ENCODE results near the gene ADARB2. TPM values are rescaled to one million over a fixed set of nuclear protein-coding genes. Genes with fewer than 3 reads are reported as not detected.

Gene ADARB2
- total RNA-seq, 6 experiments from 2014 or later: not detected

DNA sequence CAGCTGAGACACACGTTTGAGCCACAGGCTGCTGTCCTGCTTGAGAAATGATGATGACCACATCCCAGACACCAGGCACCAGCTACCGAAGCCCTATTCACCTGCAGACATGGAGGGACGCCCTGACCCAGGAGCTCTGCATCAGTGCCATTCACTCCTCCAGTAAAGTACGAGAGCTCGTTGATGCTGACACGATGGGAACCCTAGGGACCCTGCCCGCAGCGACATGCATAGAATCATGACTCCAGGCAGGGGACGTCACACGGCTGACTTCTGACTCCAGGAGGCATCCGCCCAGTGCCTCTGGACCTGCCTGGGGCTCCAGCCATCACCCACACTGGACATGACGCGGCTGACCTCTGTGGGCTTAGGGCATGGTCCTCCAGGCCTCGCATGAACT, 129.9 kb downstream of the ADARB2 start:
- peaks cover 48% of the 10 kb centered on the region for H3K9me3 Mint-ChIP-seq

GRCh38 chr10:1605999-1606940, 131.1 kb downstream of the ADARB2 start:
- no peak for TF ChIP-seq CTCF (IDR thresholded peaks at IDR 0.05)
- no peak for DNase-seq
- H3K9me3 Mint-ChIP-seq: peaks cover 52% of the 10 kb centered on the region
- peaks cover 2% of the 10 kb centered on the region; the same call in 1 of the 2 replicates for H3K27me3 Mint-ChIP-seq (ENCODE audit: insufficient read depth)
- no peaks in the 10 kb centered on the region for H3K4me1 Mint-ChIP-seq (ENCODE audit: low read depth)
- no peak overlapping the region for H3K27ac Mint-ChIP-seq
- no peak overlapping the region for H3K4me3 Mint-ChIP-seq
- H3K36me3 Mint-ChIP-seq (ENCODE audit: low read depth): no peaks in the 10 kb centered on the region

More for the DNA sequence above, 129.9 kb downstream of the ADARB2 start:
- no peak for TF ChIP-seq CTCF (IDR thresholded peaks at IDR 0.05)
- H3K27me3 Mint-ChIP-seq (ENCODE audit: insufficient read depth): peaks cover 3% of the 10 kb centered on the region; the same call in 1 of the 2 replicates
- DNase-seq: no peak
- H3K36me3 Mint-ChIP-seq (ENCODE audit: low read depth): no peaks in the 10 kb centered on the region
- no peaks in the 10 kb centered on the region for H3K4me1 Mint-ChIP-seq (ENCODE audit: low read depth)
- no peak overlapping the region for H3K4me3 Mint-ChIP-seq
- no peak overlapping the region for H3K27ac Mint-ChIP-seq

- peaks cover 2% of the 10 kb centered on the region; the same call in 1 of the 2 replicates for H3K27me3 Mint-ChIP-seq (ENCODE audit: insufficient read depth)
- no peak for TF ChIP-seq CTCF (IDR thresholded peaks at IDR 0.05)
- DNase-seq: no peak
- H3K4me3 Mint-ChIP-seq: no peak overlapping the region
- H3K4me1 Mint-ChIP-seq (ENCODE audit: low read depth): no peaks in the 10 kb centered on the region
- no peaks in the 10 kb centered on the region for H3K36me3 Mint-ChIP-seq (ENCODE audit: low read depth)
- peaks cover 43% of the 10 kb centered on the region for H3K9me3 Mint-ChIP-seq
- H3K27ac Mint-ChIP-seq: no peak overlapping the region
These were observed 132.2 kb downstream of the ADARB2 start for GRCh38 chr10:1605121-1605520.

GRCh38 chr10:1604246-1604645, 133.1 kb downstream of the ADARB2 start:
- no peak for DNase-seq
- Mint-ChIP-seq H3K27ac (no peak overlapping the region), H3K4me3 (no peak overlapping the region), H3K36me3 (ENCODE audit: low read depth) (no peaks in the 10 kb centered on the region), H3K27me3 (ENCODE audit: insufficient read depth) (peaks cover 2% of the 10 kb centered on the region; the same call in 1 of the 2 replicates), H3K9me3 (peaks cover 46% of the 10 kb centered on the region), H3K4me1 (ENCODE audit: low read depth) (no peaks in the 10 kb centered on the region)
- TF ChIP-seq CTCF (IDR thresholded peaks at IDR 0.05): no peak

GRCh38 chr10:1603181-1603580, 134.1 kb downstream of the ADARB2 start:
- Mint-ChIP-seq H3K9me3 (peaks cover 55% of the 10 kb centered on the region), H3K4me3 (no peak overlapping the region), H3K36me3 (ENCODE audit: low read depth) (no peaks in the 10 kb centered on the region), H3K4me1 (ENCODE audit: low read depth) (no peaks in the 10 kb centered on the region), H3K27ac (no peak overlapping the region), H3K27me3 (ENCODE audit: insufficient read depth) (peaks cover 2% of the 10 kb centered on the region; the same call in 1 of the 2 replicates)
- TF ChIP-seq CTCF (IDR thresholded peaks at IDR 0.05): no peak
- DNase-seq: no peak

All from HFFc6 (cell line).